H1 (cell line): ENCODE results near the gene SP1. TPM values are rescaled to one million over a fixed set of nuclear protein-coding genes. Genes with fewer than 3 reads are reported as not detected.
A peak's percentile ranks its signal among the peaks of the same experiment; 100 is the strongest.

Source experiments
- CTCF ChIA-PET: fragments of 300-600 bp; sonication (Branson Sonifier 250); formaldehyde crosslinking; loops from one replicate; lab custom pipeline; 2021; ENCODE audit not compliant: partially characterized antibody; lab: Charles Lee
- POLR2A ChIA-PET: fragments of 300-600 bp; sonication (Branson Sonifier 250); formaldehyde crosslinking; loops from one replicate; lab custom pipeline; 2021; ENCODE audit warnings: inconsistent platforms; ENCODE audit not compliant: partially characterized antibody; lab: Charles Lee
- DNase-seq, 2 experiments: peaks; one replicate each; pipeline versions ENCODE4 v3.0.0 to v3.0.0-alpha.2; 2010 to 2022; ENCODE audit warnings: low spot score in 2 of 2, low read depth in 1 of 2, mixed read lengths in 1 of 2
- FAIRE-seq: peaks from 2 replicates; lab custom pipeline; 2011; peaks lifted over from hg19 to GRCh38; lab: Jason Lieb, UNC
- H2AFZ ChIP-seq: 2 replicates; pipeline ENCODE4 v1.8.1; 2012; ENCODE audit warnings: low read length, inconsistent platforms
- H2AK5ac ChIP-seq: 2 replicates; pipeline ENCODE4 v1.6.1; 2013; ENCODE audit warnings: low read depth, low read length
- H2BK120ac ChIP-seq: replicated peaks from 2 replicates; pipeline ENCODE3; 2013; ENCODE audit warnings: low read depth, low read length, inconsistent platforms
- H2BK12ac ChIP-seq: 2 replicates; pipeline ENCODE4 v1.6.1; 2013; ENCODE audit warnings: low read depth, low read length
- H2BK15ac ChIP-seq: 2 replicates; pipeline ENCODE4 v1.6.1; 2013; ENCODE audit warnings: low read length
- H2BK20ac ChIP-seq: 2 replicates; pipeline ENCODE4 v1.6.1; 2013; ENCODE audit warnings: low read length
- H2BK5ac ChIP-seq: 2 replicates; pipeline ENCODE4 v1.6.1; 2013; ENCODE audit warnings: low read depth, low read length
- H3K14ac ChIP-seq: 2 replicates; pipeline ENCODE4 v1.6.1; 2013; ENCODE audit warnings: inconsistent platforms; ENCODE audit not compliant: insufficient read length
- H3K18ac ChIP-seq: 2 replicates; pipeline ENCODE4 v1.6.1; 2013; ENCODE audit warnings: low read length; ENCODE audit errors: extremely low read depth
- H3K23ac ChIP-seq: 2 replicates; pipeline ENCODE4 v1.6.1; 2013; ENCODE audit warnings: inconsistent platforms; ENCODE audit not compliant: insufficient read length
- H3K23me2 ChIP-seq: 2 replicates; pipeline ENCODE4 v1.6.1; 2013; ENCODE audit warnings: low read depth, low read length
- H3K27ac ChIP-seq: 2 replicates; pipeline ENCODE4 v1.6.1; 2011; ENCODE audit warnings: low read depth, low read length, inconsistent platforms
- H3K27me3 ChIP-seq, 4 experiments: replicated peaks in 1 of 4; 1 replicate in 1 of 4; 2 replicates in 3 of 4; pipeline versions ENCODE4 v1.6.1 to v1.8.1; 2011 to 2013; ENCODE audit warnings: low read length in 3 of 4, mild to moderate bottlenecking in 3 of 4, inconsistent platforms in 2 of 4, mixed read lengths in 2 of 4, moderate library complexity in 1 of 4; ENCODE audit not compliant: control insufficient read depth in 3 of 4, insufficient read depth in 3 of 4; ENCODE audit errors: extremely low read depth in 1 of 4
- H3K36me3 ChIP-seq, 4 experiments: 2 replicates each; pipeline versions ENCODE4 v1.6.1 to v1.8.1; 2011 to 2013; ENCODE audit warnings: mild to moderate bottlenecking in 4 of 4, low read length in 3 of 4, moderate library complexity in 2 of 4, control low read depth in 1 of 4, inconsistent platforms in 1 of 4; ENCODE audit not compliant: insufficient read depth in 4 of 4, control insufficient read depth in 2 of 4
- H3K4ac ChIP-seq: replicated peaks from 2 replicates; pipeline ENCODE3; 2013; ENCODE audit warnings: low read length, low read depth, mixed read lengths, inconsistent platforms; ENCODE audit not compliant: insufficient read length
- H3K4me1 ChIP-seq, 4 experiments: replicated peaks in 1 of 4; 1 replicate in 1 of 4; 2 replicates in 3 of 4; pipeline versions ENCODE4 v1.6.1 to v1.8.1; 2011 to 2013; ENCODE audit warnings: low read length in 3 of 4, inconsistent platforms in 2 of 4, mixed read lengths in 1 of 4; ENCODE audit not compliant: insufficient read depth in 4 of 4, control insufficient read depth in 3 of 4
- H3K4me2 ChIP-seq, 2 experiments: 2 replicates each; pipeline versions ENCODE4 v1.6.1 to v1.8.1; 2011 to 2013; ENCODE audit warnings: low read depth in 2 of 2, low read length in 2 of 2, control low read depth in 1 of 2, inconsistent platforms in 1 of 2, mild to moderate bottlenecking in 1 of 2; ENCODE audit not compliant: insufficient read depth in 1 of 2
- H3K4me3 ChIP-seq, 4 experiments: fragments of 200-600, 300-600 bp in 1 of 4; sonication (generic), shearing (Covaris generic), sonication (Bioruptor Twin) in 1 of 4; 2 replicates each; pipeline versions ENCODE4 v1.5.1 to v1.8.1; 2011 to 2016; ENCODE audit warnings: low read length in 4 of 4, low read depth in 3 of 4, control low read depth in 2 of 4, inconsistent platforms in 2 of 4, mild to moderate bottlenecking in 2 of 4, mixed read lengths in 1 of 4, moderate library complexity in 1 of 4; ENCODE audit not compliant: insufficient read depth in 2 of 4; ENCODE audit errors: extremely low read depth in 1 of 4
- H3K56ac ChIP-seq: replicated peaks from 2 replicates; pipeline ENCODE3; 2013; ENCODE audit warnings: low read depth, mild to moderate bottlenecking, mixed read lengths, low read length, inconsistent platforms; ENCODE audit not compliant: insufficient read length
- H3K79me1 ChIP-seq: 2 replicates; pipeline ENCODE4 v1.6.1; 2013; ENCODE audit warnings: low read depth, low read length, control low read depth
- H3K79me2 ChIP-seq, 2 experiments: 2 replicates each; pipeline versions ENCODE4 v1.6.1 to v1.8.1; 2012 to 2013; ENCODE audit warnings: low read length in 2 of 2, mild to moderate bottlenecking in 2 of 2, inconsistent platforms in 1 of 2; ENCODE audit not compliant: insufficient read depth in 2 of 2, control insufficient read depth in 1 of 2
- H3K9ac ChIP-seq, 4 experiments: replicated peaks in 1 of 4; 1 replicate in 1 of 4; 2 replicates in 3 of 4; pipeline versions ENCODE4 v1.6.1 to v1.8.1; 2011 to 2013; ENCODE audit warnings: low read depth in 3 of 4, low read length in 3 of 4, control low read depth in 2 of 4, mild to moderate bottlenecking in 2 of 4, moderate library complexity in 2 of 4, inconsistent platforms in 1 of 4; ENCODE audit errors: extremely low read depth in 1 of 4
- H3K9me3 ChIP-seq, 2 experiments: 2 replicates each; pipeline versions ENCODE4 v1.6.1 to v1.8.1; 2012 to 2013; ENCODE audit warnings: mild to moderate bottlenecking in 2 of 2, moderate library complexity in 2 of 2, control low read depth in 1 of 2, inconsistent platforms in 1 of 2, low read depth in 1 of 2, low read length in 1 of 2, mixed read lengths in 1 of 2; ENCODE audit not compliant: insufficient read depth in 2 of 2
- H4K20me1 ChIP-seq, 2 experiments: replicated peaks in 1 of 2; 2 replicates each; pipeline versions ENCODE3 to v1.8.1; 2011 to 2013; ENCODE audit warnings: inconsistent platforms in 2 of 2, low read length in 2 of 2, mild to moderate bottlenecking in 1 of 2; ENCODE audit not compliant: insufficient read depth in 2 of 2, control insufficient read depth in 1 of 2
- H4K5ac ChIP-seq: 2 replicates; pipeline ENCODE4 v1.6.1; 2013; ENCODE audit warnings: low read length, low read depth, mixed read lengths, inconsistent platforms; ENCODE audit not compliant: insufficient read length
- H4K8ac ChIP-seq: 2 replicates; pipeline ENCODE4 v1.8.0; 2013; ENCODE audit warnings: mild to moderate bottlenecking, moderate library complexity, low read length, inconsistent platforms; ENCODE audit not compliant: insufficient read depth; ENCODE audit errors: extremely low read depth
- H4K91ac ChIP-seq: replicated peaks from 2 replicates; pipeline ENCODE3; 2013; ENCODE audit warnings: low read length, mixed read lengths, inconsistent platforms; ENCODE audit not compliant: insufficient read length
- BRCA1 ChIP-seq: IDR thresholded peaks from 2 replicates; pipeline ENCODE4 v1.6.1; 2012; ENCODE audit warnings: low read depth, low read length, improper control_type of control experiment
- CBX8 ChIP-seq: fragments of 300-800, 300-1000 bp; sonication (generic); IDR thresholded peaks from 2 replicates; pipeline ENCODE4 v1.7.1; 2016; ENCODE audit warnings: low read depth, low read length, borderline replicate concordance
- EP300 ChIP-seq, 2 experiments: IDR thresholded peaks; 1 replicate in 1 of 2; 2 replicates in 1 of 2; pipeline ENCODE4 v1.6.1; 2011 to 2012; ENCODE audit warnings: low read depth in 2 of 2, low read length in 2 of 2, mild to moderate bottlenecking in 2 of 2, borderline replicate concordance in 1 of 2, inconsistent platforms in 1 of 2, moderate library complexity in 1 of 2
- KDM4A ChIP-seq: IDR thresholded peaks from one replicate; pipeline ENCODE4 v1.7.1; 2012; ENCODE audit warnings: low read depth, mild to moderate bottlenecking, moderate library complexity, low read length, inconsistent platforms; ENCODE audit not compliant: severe bottlenecking
- RFX5 ChIP-seq: IDR thresholded peaks from 2 replicates; pipeline ENCODE4 v1.6.1; 2011; ENCODE audit warnings: low read depth, low read length, improper control_type of control experiment, borderline replicate concordance
- SAP30 ChIP-seq: fragments of 300-600 bp; sonication (generic); IDR thresholded peaks from 2 replicates; pipeline ENCODE4 v1.7.1; 2012; ENCODE audit warnings: low read length, moderate library complexity, mild to moderate bottlenecking, inconsistent platforms; ENCODE audit not compliant: insufficient read depth, insufficient replicate concordance
- TBP ChIP-seq: IDR thresholded peaks from 2 replicates; pipeline ENCODE4 v1.6.1; 2011; ENCODE audit warnings: low read depth, low read length, improper control_type of control experiment
- TEAD4 ChIP-seq: IDR thresholded peaks from 2 replicates; pipeline ENCODE4 v1.6.1; 2012; ENCODE audit warnings: low read depth, low read length, inconsistent platforms, mixed read lengths
- WGBS, 2 experiments: shearing (Covaris generic) in 1 of 2; methylation state at CpG; one replicate each; pipeline versions ENCODE4 v1.1.6 to v1.1.7; 2013 to 2015; ENCODE audit warnings: low lambda C conversion rate in 2 of 2, mixed read lengths in 2 of 2, inconsistent platforms in 1 of 2, low coverage in 1 of 2, missing lambda C conversion rate in 1 of 2; ENCODE audit not compliant: insufficient replicate concordance in 2 of 2, insufficient coverage in 1 of 2, insufficient read length in 1 of 2; ENCODE audit errors: extremely low coverage in 1 of 2, missing lambda C conversion rate in 1 of 2; 5-methylcytosine and 5-hydroxymethylcytosine counted together
- polyA plus RNA-seq, 7 experiments: library from polyadenylated mRNA; depleted of rRNA in 3 of 7; stranded (reverse) in 5 of 7; unstranded in 2 of 7; fragments of >200 nt in 5 of 7; fragments of 200-250 nt in 2 of 7; gene quantifications; 1 replicate in 5 of 7; 2 replicates in 1 of 7; 4 replicates in 1 of 7; pipeline versions ENCODE4 v1.2.1 to v1.2.3, GENCODE V29; 2011 to 2013; ENCODE audit warnings: missing spikeins in 2 of 7, mixed read lengths in 2 of 7
- total RNA-seq: library from RNA; stranded (reverse); fragmentation: NEBNext Ultra II Directional; extraction: Animal tissue kit (Norgen Biotek cat#: 25700); gene quantifications from 2 replicates; pipeline ENCODE4 v1.2.1, GENCODE V29; 2021

The SP1 gene
- total and polyA plus RNA-seq, 2 of the 8 experiments (the other 6 are each of a cell fraction or from before 2014, with no cell fraction given) = 50.7 to 75.2 TPM

DNA sequence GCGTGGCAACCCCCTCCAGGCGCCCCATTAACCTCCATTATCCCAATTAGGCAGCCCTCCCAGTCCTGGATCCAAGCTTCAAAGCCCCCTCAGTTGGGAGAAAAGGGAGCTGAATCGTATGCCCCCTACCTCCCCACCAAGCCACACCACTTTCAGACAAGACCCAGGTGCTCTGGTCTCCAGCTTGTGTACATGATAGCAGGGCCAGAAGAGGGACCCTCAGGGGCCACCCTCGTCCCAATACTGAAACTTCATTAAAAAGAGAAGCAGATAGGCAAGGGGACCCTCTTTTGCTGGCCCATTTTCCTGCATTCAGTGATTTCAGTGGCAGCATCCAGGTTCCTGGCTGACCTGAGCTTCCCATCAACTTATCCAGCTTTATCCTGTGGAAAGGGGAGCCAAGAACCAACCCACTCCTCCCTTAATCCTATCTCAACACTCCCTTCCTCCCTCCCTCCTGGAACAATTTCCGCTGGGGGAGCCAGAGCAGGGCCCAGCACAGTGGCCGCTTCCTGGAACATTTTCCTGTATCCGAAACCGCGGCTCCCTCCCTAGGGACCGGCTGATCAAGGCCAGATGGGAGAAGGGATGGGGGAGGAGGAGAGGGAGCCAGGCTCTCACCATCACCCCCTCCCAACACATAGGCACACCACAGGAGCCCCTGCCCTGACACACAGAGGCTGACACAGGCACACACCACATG, 34.3 kb upstream of the SP1 start:
- no peaks in the 10 kb centered on the region for H3K36me3 ChIP-seq
- H3K14ac ChIP-seq = no peak overlapping the region
- 25% methylated on average over 10 of the region's 10 CpGs; no CpG with 5 or more reads in 1 of the 2 experiments for WGBS, 2 experiments
- H3K9ac ChIP-seq = 0 out of 7 replicates have a peak overlapping the region, but pooled peaks of 1 of the 4 experiments have one; percentile 7
- H2AFZ ChIP-seq = peak overlapping the region; percentile 15; the same call in 1 of the 2 replicates
- H2BK15ac ChIP-seq = no peak overlapping the region
- ChIA-PET CTCF (interaction anchor here (0.8 to 21.3 kb wide), 20 partner anchors 11 to 290 kb away, joined by 3 to 381 read pairs (median 4); partner anchors contain the start of genes AAAS, AMHR2, PFDN5 and SP1), POLR2A (interaction anchor here (0.6 to 3.6 kb wide), 22 partner anchors 9 to 165 kb away, joined by 3 to 19 read pairs (median 6); partner anchors contain the start of genes AAAS, PFDN5, PRR13 and SP1)
- no peaks in the 10 kb centered on the region for H3K79me2 ChIP-seq
- no peak overlapping the region for H2AK5ac ChIP-seq
- no peak overlapping the region for H2BK5ac ChIP-seq
- H3K18ac ChIP-seq = peak overlapping the region; percentile 79
- no peak overlapping the region for H3K27ac ChIP-seq
- H2BK20ac ChIP-seq = peak overlapping the region; percentile 87; the same call in 1 of the 2 replicates
- H3K4me1 ChIP-seq = peaks cover 0 to 15% (median 8%) of the 10 kb centered on the region in 4 experiments; a peak in 5 of 7 replicates
- TF ChIP-seq TBP (no peak), EP300 (IDR thresholded peaks at IDR 0.05; ENCODE audit: borderline replicate concordance in 1 of 2, low read depth in 2 of 2, low read length in 2 of 2) (no peak), BRCA1 (no peak), KDM4A (no peak), CBX8 (no peak), RFX5 (no peak), SAP30 (no peak), TEAD4 (no peak)
- no peaks in the 10 kb centered on the region for H3K9me3 ChIP-seq
- no peak overlapping the region; the same call in 1 of the 2 replicates for H4K8ac ChIP-seq
- H3K4me3 ChIP-seq = peak overlapping the region; percentile 37 to 80 (median 72); a peak in 7 of 8 replicates
- peak overlapping the region; percentile 34 to 96 for H3K4me2 ChIP-seq
- no peaks in the 10 kb centered on the region for H4K20me1 ChIP-seq
- no peak overlapping the region for H2BK120ac ChIP-seq
- no peak overlapping the region for H3K56ac ChIP-seq
- peak overlapping the region; percentile 75; the same call in 1 of the 2 replicates for H2BK12ac ChIP-seq
- H4K91ac ChIP-seq = peak overlapping the region; percentile 5
- H3K27me3 ChIP-seq = peaks cover 3 to 13% (median 8%) of the 10 kb centered on the region in 4 experiments; a peak in 4 of 7 replicates
- no peak for FAIRE-seq
- no peak overlapping the region for H3K23ac ChIP-seq
- H3K79me1 ChIP-seq = no peaks in the 10 kb centered on the region
- no peak overlapping the region for H3K4ac ChIP-seq
- H3K23me2 ChIP-seq = peaks cover 3% of the 10 kb centered on the region; the same call in 1 of the 2 replicates
- peak in 1 of 2 experiments; percentile 52 for DNase-seq
- no peak overlapping the region for H4K5ac ChIP-seq
